HepG2 (cell line): ENCODE results near the gene PARN. TPM values are rescaled to one million over a fixed set of nuclear protein-coding genes. Genes with fewer than 3 reads are reported as not detected.

Experiments used
- GFI1 ChIP-seq: sonication (generic); formaldehyde crosslinking; IDR thresholded peaks from 2 replicates; pipeline ENCODE4 v1.5.0; 2020; ENCODE audit warnings: missing genetic modification reagents, mild to moderate bottlenecking, borderline replicate concordance
- GZF1 ChIP-seq: sonication (generic); formaldehyde crosslinking; IDR thresholded peaks from 2 replicates; pipeline ENCODE4 v1.5.1; 2020; ENCODE audit warnings: mild to moderate bottlenecking, missing genetic modification reagents
- HOXA7 ChIP-seq: sonication (generic); formaldehyde crosslinking; IDR thresholded peaks from 2 replicates; pipeline ENCODE4 v1.8.1; 2022; ENCODE audit warnings: mild to moderate bottlenecking, missing genetic modification reagents, moderate library complexity
- KDM5A ChIP-seq: fragments of 200-600 bp; sonication (generic); IDR thresholded peaks from 2 replicates; pipeline ENCODE4 v1.7.0; 2018; ENCODE audit warnings: antibody characterized with exemption, mild to moderate bottlenecking, low read length, borderline replicate concordance
- MZF1 ChIP-seq: sonication (generic); formaldehyde crosslinking; IDR thresholded peaks from 2 replicates; pipeline ENCODE4 v1.8.1; 2023; ENCODE audit warnings: mild to moderate bottlenecking, missing genetic modification reagents, borderline replicate concordance
- SRSF9 ChIP-seq: fragments of 200-400 bp; formaldehyde crosslinking; IDR thresholded peaks from 2 replicates; pipeline ENCODE4 v1.6.1; 2018; ENCODE audit warnings: borderline replicate concordance, mild to moderate bottlenecking, low read depth, low read length; ENCODE audit not compliant: insufficient read depth, poor library complexity, severe bottlenecking
- ZNF546 ChIP-seq: sonication (generic); formaldehyde crosslinking; conservative IDR thresholded peaks from 2 replicates; pipeline ENCODE4 v1.8.1; 2023; ENCODE audit warnings: mild to moderate bottlenecking, missing genetic modification reagents
- ZNF605 ChIP-seq: sonication (generic); formaldehyde crosslinking; IDR thresholded peaks from 2 replicates; pipeline ENCODE4 v1.8.0; 2022; ENCODE audit warnings: mild to moderate bottlenecking, missing genetic modification reagents
- ZNF768 ChIP-seq: sonication (generic); formaldehyde crosslinking; IDR thresholded peaks from 2 replicates; pipeline ENCODE4 v1.4.0; 2020; ENCODE audit warnings: missing genetic modification reagents
- polyA plus RNA-seq, 8 experiments: library from polyadenylated mRNA; depleted of rRNA in 3 of 8; stranded (reverse) in 7 of 8; unstranded in 1 of 8; fragments of >200 nt; fragmentation: Illumina TruSeq in 4 of 8; extraction: Trizol in 4 of 8; gene quantifications; 2 replicates each; pipeline versions ENCODE4 v1.2.1 to v1.2.3, GENCODE V29; 2011 to 2016; ENCODE audit warnings: low read depth in 4 of 8, missing spikeins in 1 of 8, mixed read lengths in 1 of 8; ENCODE audit not compliant: insufficient read depth in 1 of 8
- total RNA-seq, 5 experiments: library from RNA; depleted of rRNA; stranded (reverse); fragments of >200 nt; fragmentation: Illumina TruSeq; extraction: Trizol; gene quantifications; 2 replicates each; pipeline ENCODE4 v1.2.3, GENCODE V29; 2016; ENCODE audit warnings: low read depth in 1 of 5
- TF ChIP-seq, protein P1 (sequence below): sonication (generic); formaldehyde crosslinking; IDR thresholded peaks from 2 replicates; pipeline ENCODE4 v1.9.0; 2022; ENCODE audit warnings: low read depth, missing genetic modification reagents
- TF ChIP-seq, protein P2 (sequence below): sonication (generic); formaldehyde crosslinking; IDR thresholded peaks from 2 replicates; pipeline ENCODE4 v1.5.0; 2020; ENCODE audit warnings: missing genetic modification reagents, mild to moderate bottlenecking, borderline replicate concordance
- TF ChIP-seq, protein P3 (sequence below): sonication (generic); formaldehyde crosslinking; IDR thresholded peaks from 2 replicates; pipeline ENCODE4 v1.9.0; 2022; ENCODE audit warnings: missing genetic modification reagents, mild to moderate bottlenecking, borderline replicate concordance
- TF ChIP-seq, protein P4 (sequence below): IDR thresholded peaks from 2 replicates; pipeline ENCODE4 v1.6.1; 2018; ENCODE audit warnings: missing genetic modification reagents
- TF ChIP-seq, protein P5 (sequence below): IDR thresholded peaks from 2 replicates; pipeline ENCODE4 v1.6.1; 2016; ENCODE audit warnings: missing compliant biosample characterization, missing genetic modification reagents, borderline replicate concordance
- TF ChIP-seq, protein P6 (sequence below): sonication (generic); formaldehyde crosslinking; IDR thresholded peaks from 2 replicates; pipeline ENCODE4 v1.4.0; 2020; ENCODE audit warnings: missing genetic modification reagents

Gene PARN
- total and polyA plus RNA-seq, 2 of the 13 experiments (the other 11 are each of a cell fraction or from before 2014, with no cell fraction given): 13.3 to 47.6 TPM

DNA sequence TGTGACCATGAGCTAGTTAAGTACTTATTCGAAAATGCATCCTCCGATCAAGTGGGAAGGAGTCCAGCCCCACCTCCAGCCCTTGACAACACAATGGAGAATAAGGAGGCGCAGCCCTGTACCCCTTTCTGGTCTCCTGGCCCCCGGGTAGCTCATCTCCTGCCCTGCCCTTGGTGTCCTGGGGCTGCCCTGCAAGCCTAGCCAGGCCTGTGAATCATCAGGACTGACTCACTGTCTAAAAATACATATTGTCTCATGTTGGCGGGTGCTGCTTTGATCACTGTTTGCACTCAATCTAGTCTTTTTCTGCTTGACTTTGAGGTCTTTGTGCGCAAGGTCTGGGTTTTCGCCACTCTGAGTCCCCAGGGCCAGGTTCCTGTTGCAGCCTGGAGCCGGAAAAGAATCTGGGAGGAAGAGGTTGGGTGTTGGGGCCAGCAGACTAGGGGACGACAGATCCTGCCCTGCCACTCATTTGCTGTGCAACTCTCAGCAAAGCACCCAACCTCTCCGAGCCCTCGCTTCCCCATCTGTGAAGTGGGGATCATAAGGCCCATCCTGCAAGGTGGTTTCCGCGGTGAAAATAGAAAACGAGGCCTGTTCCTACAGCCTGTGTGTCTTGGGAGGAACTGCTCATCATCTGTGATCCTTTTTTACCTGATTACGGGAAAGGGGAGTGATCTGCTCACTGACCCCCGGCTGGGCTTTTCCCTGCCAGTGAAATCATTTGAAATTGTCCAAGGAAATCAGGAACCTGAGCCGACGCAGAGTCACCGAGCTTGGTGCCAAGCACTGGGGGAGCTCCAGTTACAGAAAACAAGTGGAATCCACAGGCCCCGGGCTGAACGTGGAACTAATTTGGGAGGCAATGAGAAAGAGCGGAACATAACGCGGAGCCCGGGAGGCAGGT lies 230.4 kb downstream of the PARN start (continued):
- TF ChIP-seq ZNF768 (CRISPR knock-in tag) (peak; percentile 100), KDM5A (no peak; the same call in 1 of the 2 replicates), SRSF9 (no peak), GFI1 (CRISPR knock-in tag) (peak; percentile 95), ZNF605 (peak; percentile 97), ZNF546 (0 out of 2 replicates have a peak, but pooled peaks have one; percentile 59), GZF1 (CRISPR knock-in tag) (peak; percentile 22; the same call in 1 of the 2 replicates), MZF1 (CRISPR knock-in tag) (0 out of 2 replicates have a peak, but pooled peaks have one; percentile 4), HOXA7 (CRISPR knock-in tag) (no peak)
- TF ChIP-seq, protein P1, sequence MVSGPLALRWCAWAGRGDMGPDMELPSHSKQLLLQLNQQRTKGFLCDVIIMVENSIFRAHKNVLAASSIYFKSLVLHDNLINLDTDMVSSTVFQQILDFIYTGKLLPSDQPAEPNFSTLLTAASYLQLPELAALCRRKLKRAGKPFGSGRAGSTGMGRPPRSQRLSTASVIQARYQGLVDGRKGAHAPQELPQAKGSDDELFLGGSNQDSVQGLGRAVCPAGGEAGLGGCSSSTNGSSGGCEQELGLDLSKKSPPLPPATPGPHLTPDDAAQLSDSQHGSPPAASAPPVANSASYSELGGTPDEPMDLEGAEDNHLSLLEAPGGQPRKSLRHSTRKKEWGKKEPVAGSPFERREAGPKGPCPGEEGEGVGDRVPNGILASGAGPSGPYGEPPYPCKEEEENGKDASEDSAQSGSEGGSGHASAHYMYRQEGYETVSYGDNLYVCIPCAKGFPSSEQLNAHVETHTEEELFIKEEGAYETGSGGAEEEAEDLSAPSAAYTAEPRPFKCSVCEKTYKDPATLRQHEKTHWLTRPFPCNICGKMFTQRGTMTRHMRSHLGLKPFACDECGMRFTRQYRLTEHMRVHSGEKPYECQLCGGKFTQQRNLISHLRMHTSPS: peak; percentile 96
- TF ChIP-seq, protein P2, sequence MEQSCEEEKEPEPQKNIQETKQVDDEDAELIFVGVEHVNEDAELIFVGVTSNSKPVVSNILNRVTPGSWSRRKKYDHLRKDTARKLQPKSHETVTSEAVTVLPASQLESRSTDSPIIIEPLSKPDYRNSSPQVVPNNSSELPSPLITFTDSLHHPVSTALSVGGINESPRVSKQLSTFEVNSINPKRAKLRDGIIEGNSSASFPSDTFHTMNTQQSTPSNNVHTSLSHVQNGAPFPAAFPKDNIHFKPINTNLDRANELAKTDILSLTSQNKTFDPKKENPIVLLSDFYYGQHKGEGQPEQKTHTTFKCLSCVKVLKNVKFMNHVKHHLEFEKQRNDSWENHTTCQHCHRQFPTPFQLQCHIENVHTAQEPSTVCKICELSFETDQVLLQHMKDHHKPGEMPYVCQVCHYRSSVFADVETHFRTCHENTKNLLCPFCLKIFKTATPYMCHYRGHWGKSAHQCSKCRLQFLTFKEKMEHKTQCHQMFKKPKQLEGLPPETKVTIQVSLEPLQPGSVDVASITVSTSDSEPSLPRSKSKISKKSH (CRISPR knock-in tag): peak; percentile 79; the same call in 1 of the 2 replicates
- TF ChIP-seq, protein P3, sequence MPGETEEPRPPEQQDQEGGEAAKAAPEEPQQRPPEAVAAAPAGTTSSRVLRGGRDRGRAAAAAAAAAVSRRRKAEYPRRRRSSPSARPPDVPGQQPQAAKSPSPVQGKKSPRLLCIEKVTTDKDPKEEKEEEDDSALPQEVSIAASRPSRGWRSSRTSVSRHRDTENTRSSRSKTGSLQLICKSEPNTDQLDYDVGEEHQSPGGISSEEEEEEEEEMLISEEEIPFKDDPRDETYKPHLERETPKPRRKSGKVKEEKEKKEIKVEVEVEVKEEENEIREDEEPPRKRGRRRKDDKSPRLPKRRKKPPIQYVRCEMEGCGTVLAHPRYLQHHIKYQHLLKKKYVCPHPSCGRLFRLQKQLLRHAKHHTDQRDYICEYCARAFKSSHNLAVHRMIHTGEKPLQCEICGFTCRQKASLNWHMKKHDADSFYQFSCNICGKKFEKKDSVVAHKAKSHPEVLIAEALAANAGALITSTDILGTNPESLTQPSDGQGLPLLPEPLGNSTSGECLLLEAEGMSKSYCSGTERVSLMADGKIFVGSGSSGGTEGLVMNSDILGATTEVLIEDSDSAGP (CRISPR knock-in tag): peak; percentile 87; the same call in 1 of the 2 replicates
- TF ChIP-seq, protein P4, sequence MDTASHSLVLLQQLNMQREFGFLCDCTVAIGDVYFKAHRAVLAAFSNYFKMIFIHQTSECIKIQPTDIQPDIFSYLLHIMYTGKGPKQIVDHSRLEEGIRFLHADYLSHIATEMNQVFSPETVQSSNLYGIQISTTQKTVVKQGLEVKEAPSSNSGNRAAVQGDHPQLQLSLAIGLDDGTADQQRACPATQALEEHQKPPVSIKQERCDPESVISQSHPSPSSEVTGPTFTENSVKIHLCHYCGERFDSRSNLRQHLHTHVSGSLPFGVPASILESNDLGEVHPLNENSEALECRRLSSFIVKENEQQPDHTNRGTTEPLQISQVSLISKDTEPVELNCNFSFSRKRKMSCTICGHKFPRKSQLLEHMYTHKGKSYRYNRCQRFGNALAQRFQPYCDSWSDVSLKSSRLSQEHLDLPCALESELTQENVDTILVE (CRISPR knock-in tag): peak; percentile 41; the same call in 1 of the 2 replicates
- TF ChIP-seq, protein P5, sequence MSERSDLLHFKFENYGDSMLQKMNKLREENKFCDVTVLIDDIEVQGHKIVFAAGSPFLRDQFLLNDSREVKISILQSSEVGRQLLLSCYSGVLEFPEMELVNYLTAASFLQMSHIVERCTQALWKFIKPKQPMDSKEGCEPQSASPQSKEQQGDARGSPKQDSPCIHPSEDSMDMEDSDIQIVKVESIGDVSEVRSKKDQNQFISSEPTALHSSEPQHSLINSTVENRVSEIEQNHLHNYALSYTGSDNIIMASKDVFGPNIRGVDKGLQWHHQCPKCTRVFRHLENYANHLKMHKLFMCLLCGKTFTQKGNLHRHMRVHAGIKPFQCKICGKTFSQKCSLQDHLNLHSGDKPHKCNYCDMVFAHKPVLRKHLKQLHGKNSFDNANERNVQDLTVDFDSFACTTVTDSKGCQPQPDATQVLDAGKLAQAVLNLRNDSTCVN (CRISPR knock-in tag): peak; percentile 70; the same call in 1 of the 2 replicates
- TF ChIP-seq, protein P6, sequence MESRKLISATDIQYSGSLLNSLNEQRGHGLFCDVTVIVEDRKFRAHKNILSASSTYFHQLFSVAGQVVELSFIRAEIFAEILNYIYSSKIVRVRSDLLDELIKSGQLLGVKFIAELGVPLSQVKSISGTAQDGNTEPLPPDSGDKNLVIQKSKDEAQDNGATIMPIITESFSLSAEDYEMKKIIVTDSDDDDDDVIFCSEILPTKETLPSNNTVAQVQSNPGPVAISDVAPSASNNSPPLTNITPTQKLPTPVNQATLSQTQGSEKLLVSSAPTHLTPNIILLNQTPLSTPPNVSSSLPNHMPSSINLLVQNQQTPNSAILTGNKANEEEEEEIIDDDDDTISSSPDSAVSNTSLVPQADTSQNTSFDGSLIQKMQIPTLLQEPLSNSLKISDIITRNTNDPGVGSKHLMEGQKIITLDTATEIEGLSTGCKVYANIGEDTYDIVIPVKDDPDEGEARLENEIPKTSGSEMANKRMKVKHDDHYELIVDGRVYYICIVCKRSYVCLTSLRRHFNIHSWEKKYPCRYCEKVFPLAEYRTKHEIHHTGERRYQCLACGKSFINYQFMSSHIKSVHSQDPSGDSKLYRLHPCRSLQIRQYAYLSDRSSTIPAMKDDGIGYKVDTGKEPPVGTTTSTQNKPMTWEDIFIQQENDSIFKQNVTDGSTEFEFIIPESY (CRISPR knock-in tag): peak; percentile 77; the same call in 1 of the 2 replicates
